ENCODE results near the gene MRTFA. TPM values are rescaled to one million over a fixed set of nuclear protein-coding genes. Genes with fewer than 3 reads are reported as not detected.

Gene MRTFA
- total RNA-seq, 6 experiments from 2014 or later = 9.3 to 20.6 (median 16.3) TPM

DNA sequence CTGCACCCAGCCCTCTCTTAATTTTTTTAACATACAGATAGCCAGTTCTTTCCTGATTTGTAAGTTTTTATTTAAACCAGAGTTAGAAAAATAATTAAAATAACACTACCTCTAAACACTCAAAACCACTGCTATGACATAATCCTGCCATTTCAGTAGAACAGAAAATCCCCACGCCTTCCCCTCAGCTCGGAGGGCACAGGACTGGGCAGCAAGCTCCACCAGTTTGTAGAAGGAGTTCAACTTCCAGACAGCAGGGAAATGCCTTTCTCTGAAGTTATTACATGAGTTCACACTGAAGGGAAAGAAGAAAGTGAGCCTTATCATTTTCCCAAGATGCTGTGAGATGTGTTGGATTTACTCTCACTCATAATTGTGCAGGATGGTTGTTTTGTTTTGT lies 114.4 kb downstream of the MRTFA start:
- 75% methylated on average over 2 of the region's 2 CpGs for WGBS (ENCODE audit: insufficient coverage, low coverage, low lambda C conversion rate, missing lambda C conversion rate)
- ATAC-seq (no peak), DNase-seq (no peak)
- TF ChIP-seq, protein P1, sequence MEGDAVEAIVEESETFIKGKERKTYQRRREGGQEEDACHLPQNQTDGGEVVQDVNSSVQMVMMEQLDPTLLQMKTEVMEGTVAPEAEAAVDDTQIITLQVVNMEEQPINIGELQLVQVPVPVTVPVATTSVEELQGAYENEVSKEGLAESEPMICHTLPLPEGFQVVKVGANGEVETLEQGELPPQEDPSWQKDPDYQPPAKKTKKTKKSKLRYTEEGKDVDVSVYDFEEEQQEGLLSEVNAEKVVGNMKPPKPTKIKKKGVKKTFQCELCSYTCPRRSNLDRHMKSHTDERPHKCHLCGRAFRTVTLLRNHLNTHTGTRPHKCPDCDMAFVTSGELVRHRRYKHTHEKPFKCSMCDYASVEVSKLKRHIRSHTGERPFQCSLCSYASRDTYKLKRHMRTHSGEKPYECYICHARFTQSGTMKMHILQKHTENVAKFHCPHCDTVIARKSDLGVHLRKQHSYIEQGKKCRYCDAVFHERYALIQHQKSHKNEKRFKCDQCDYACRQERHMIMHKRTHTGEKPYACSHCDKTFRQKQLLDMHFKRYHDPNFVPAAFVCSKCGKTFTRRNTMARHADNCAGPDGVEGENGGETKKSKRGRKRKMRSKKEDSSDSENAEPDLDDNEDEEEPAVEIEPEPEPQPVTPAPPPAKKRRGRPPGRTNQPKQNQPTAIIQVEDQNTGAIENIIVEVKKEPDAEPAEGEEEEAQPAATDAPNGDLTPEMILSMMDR (IDR thresholded peaks at IDR 0.05) = no peak
- no peak for TF ChIP-seq POLR2A (IDR thresholded peaks at IDR 0.05)
- no peaks in the 10 kb centered on the region for H3K36me3 ChIP-seq
- intact Hi-C loops (cut with DNase I) = loop anchor here in 1 of 2 donors (10.0 kb wide), 1 partner anchor 123 kb away; no protein-coding TSS in a partner anchor
- H3K4me1 ChIP-seq = peaks cover 0 to 16% (median 4%) of the 10 kb centered on the region in 4 donors
- H3K4me3 ChIP-seq = no peak overlapping the region
- no peaks in the 10 kb centered on the region for H3K9me3 ChIP-seq
- no peak overlapping the region for H3K27ac ChIP-seq
- H3K27me3 ChIP-seq = no peaks in the 10 kb centered on the region

DNA sequence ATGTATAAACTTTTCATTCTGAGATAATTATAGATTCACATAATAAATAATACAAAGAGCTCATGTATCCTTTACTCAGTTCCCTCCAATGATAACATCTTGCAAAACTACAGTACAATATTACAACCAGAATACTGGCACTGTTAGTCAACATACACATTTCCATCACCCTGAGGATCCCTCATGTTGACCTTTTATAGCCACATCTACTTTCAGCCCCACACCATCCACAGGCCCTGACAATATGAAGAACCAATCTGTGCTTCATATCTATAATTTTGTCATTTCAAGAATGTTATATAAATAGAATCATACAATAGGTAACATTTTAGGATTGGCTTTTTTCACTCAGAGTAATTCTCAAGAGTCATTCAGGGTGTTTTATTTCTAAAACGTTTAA lies 115.5 kb downstream of the MRTFA start:
- H3K4me3 ChIP-seq = no peak overlapping the region
- H3K4me1 ChIP-seq = peaks cover 0 to 16% (median 4%) of the 10 kb centered on the region in 4 donors
- intact Hi-C loops (cut with DNase I) = loop anchor here in 1 of 2 donors (10.0 kb wide), 1 partner anchor 124 kb away; no protein-coding TSS in a partner anchor
- no peak for DNase-seq
- no peaks in the 10 kb centered on the region for H3K36me3 ChIP-seq
- H3K27me3 ChIP-seq = no peaks in the 10 kb centered on the region
- no peak for ATAC-seq
- no peak overlapping the region for H3K27ac ChIP-seq
- H3K9me3 ChIP-seq = no peaks in the 10 kb centered on the region
- 69% methylated on average over 1 of the region's 1 CpG for WGBS (ENCODE audit: insufficient coverage, low coverage, low lambda C conversion rate, missing lambda C conversion rate)
- TF ChIP-seq, protein P1 (IDR thresholded peaks at IDR 0.05) = no peak
- no peak for TF ChIP-seq POLR2A (IDR thresholded peaks at IDR 0.05)

DNA sequence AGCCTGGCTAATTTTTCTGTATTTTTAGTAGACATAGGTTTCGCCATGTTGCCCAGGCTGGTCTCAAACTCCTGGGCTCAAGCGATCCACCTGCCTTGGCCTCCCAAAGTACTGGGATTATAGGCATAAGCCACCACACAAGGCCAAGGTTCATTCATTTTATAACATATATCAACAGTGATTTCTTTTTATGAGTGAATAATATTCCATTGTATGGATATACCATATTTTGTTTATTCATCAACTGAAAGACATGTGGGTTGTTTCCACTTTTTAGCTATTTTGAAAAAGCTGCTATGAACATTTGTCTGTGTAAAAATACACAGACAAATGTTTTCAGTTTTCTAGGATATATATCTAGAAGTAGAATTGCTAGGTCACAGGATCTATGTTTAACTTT lies 116.0 kb downstream of the MRTFA start:
- H3K4me3 ChIP-seq = no peak overlapping the region
- peak overlapping the region in 1 of 3 donors; percentile 58 for H3K27ac ChIP-seq
- no peaks in the 10 kb centered on the region for H3K27me3 ChIP-seq
- H3K9me3 ChIP-seq = no peaks in the 10 kb centered on the region
- no peaks in the 10 kb centered on the region for H3K36me3 ChIP-seq
- TF ChIP-seq POLR2A (IDR thresholded peaks at IDR 0.05) = no peak
- TF ChIP-seq, protein P1 (IDR thresholded peaks at IDR 0.05) = no peak
- WGBS (ENCODE audit: insufficient coverage, low coverage, low lambda C conversion rate, missing lambda C conversion rate) = 100% methylated on average over 1 of the region's 2 CpGs
- no peak for DNase-seq
- intact Hi-C loops (cut with DNase I) = loop anchor here in 1 of 2 donors (10.0 kb wide), 1 partner anchor 124 kb away; no protein-coding TSS in a partner anchor
- H3K4me1 ChIP-seq = peaks cover 0 to 16% (median 4%) of the 10 kb centered on the region in 4 donors
- ATAC-seq = no peak

DNA sequence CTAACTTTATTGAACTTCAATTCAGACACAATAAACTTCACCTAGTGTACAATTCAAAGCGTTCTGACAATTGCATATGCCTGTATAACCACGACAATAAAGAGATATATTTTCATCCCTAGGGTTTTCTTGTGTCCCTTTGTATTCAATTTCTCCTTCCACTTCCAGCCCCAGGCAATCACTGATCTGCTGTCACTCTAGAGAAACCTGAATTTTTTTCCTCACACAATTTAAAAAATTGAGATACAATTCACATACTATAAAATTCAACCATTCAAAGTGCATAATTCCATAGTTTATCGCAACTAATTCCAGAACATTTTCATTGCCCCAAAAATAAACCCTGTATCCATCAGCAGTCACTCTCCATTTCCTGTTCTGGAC lies 116.6 kb downstream of the MRTFA start:
- Histone ChIP-seq H3K4me1 (peaks cover 0 to 16% (median 4%) of the 10 kb centered on the region in 4 donors), H3K27ac (peak overlapping the region; percentile 58 to 78 (median 78)), H3K27me3 (no peaks in the 10 kb centered on the region), H3K4me3 (peak overlapping the region in 1 of 3 donors; percentile 11), H3K9me3 (no peaks in the 10 kb centered on the region), H3K36me3 (no peaks in the 10 kb centered on the region)
- TF ChIP-seq POLR2A (IDR thresholded peaks at IDR 0.05) = no peak
- TF ChIP-seq, protein P1 (IDR thresholded peaks at IDR 0.05) = no peak
- 58% methylated on average over 3 of the region's 3 CpGs for WGBS (ENCODE audit: insufficient coverage, low coverage, low lambda C conversion rate, missing lambda C conversion rate)
- ATAC-seq (peak in 3 of 4 donors; percentile 7 to 19 (median 11)), DNase-seq (no peak)
- intact Hi-C loops (cut with DNase I) = loop anchor here in 1 of 2 donors (10.0 kb wide), 1 partner anchor 125 kb away; no protein-coding TSS in a partner anchor

All from right lobe of liver (tissue), 6 donors.